B cell (primary cell): ENCODE results near the gene CNNM4. TPM values are rescaled to one million over a fixed set of nuclear protein-coding genes. Genes with fewer than 3 reads are reported as not detected.

Source experiments
- ATAC-seq: fragments of 200-7000 bp; cut with Tn5 transposase; one replicate; pipeline ENCODE4 v1.10.0; 2021; ENCODE audit warnings: low read depth, mild to moderate bottlenecking, moderate number of reproducible peaks, moderate library complexity
- CTCF ChIA-PET: fragments of 350-600 bp; sonication (Branson Sonifier 250); formaldehyde crosslinking; loops from one replicate; lab custom pipeline; 2021; ENCODE audit warnings: antibody characterized with exemption, inconsistent platforms; lab: Charles Lee
- POLR2A ChIA-PET: fragments of 350-600 bp; sonication (Branson Sonifier 250); formaldehyde crosslinking; loops from one replicate; lab custom pipeline; 2021; ENCODE audit warnings: antibody characterized with exemption; lab: Charles Lee
- DNase-seq: peaks from one replicate; pipeline ENCODE4 v3.0.0; 2013
- H2AFZ ChIP-seq: 2 replicates; pipeline ENCODE4 v1.6.1; 2012; ENCODE audit warnings: mild to moderate bottlenecking, low read depth, low read length; ENCODE audit not compliant: insufficient read depth, poor library complexity, severe bottlenecking
- H3K27ac ChIP-seq, 2 donors: 1 replicate in 1 of 2; 2 replicates in 1 of 2; pipeline ENCODE4 v1.5.1; 2012 to 2013; ENCODE audit warnings: low read length in 2 of 2, mild to moderate bottlenecking in 2 of 2, moderate library complexity in 1 of 2
- H3K27me3 ChIP-seq, 4 experiments: fragments of 200-600 bp in 1 of 4; sonication (generic) in 1 of 4; replicated peaks in 1 of 4; 1 replicate in 2 of 4; 2 replicates in 2 of 4; pipeline versions ENCODE4 v1.6.1 to v1.7.0; 2013 to 2016; ENCODE audit warnings: low read length in 3 of 4, mild to moderate bottlenecking in 2 of 4, mixed read lengths in 1 of 4, moderate library complexity in 1 of 4; ENCODE audit not compliant: insufficient read depth in 4 of 4, control insufficient read depth in 3 of 4; ENCODE audit errors: control extremely low read depth in 1 of 4
- H3K36me3 ChIP-seq, 2 experiments: replicated peaks in 1 of 2; 1 replicate in 1 of 2; 2 replicates in 1 of 2; pipeline versions ENCODE4 v1.6.1 to v1.7.1; 2013; ENCODE audit warnings: low read length in 1 of 2; ENCODE audit not compliant: insufficient read depth in 2 of 2, control insufficient read depth in 1 of 2; ENCODE audit errors: control extremely low read depth in 1 of 2, extremely low read depth in 1 of 2
- H3K4me1 ChIP-seq, 2 donors: fragments of 200-600 bp in 1 of 2; sonication (generic) in 1 of 2; 1 replicate in 1 of 2; 2 replicates in 1 of 2; pipeline versions ENCODE4 v1.5.1 to v1.6.1; 2013 to 2017; ENCODE audit warnings: low read length in 2 of 2; ENCODE audit not compliant: control insufficient read depth in 2 of 2, insufficient read depth in 2 of 2
- H3K4me2 ChIP-seq: replicated peaks from 2 replicates; pipeline ENCODE3; 2012; ENCODE audit warnings: mild to moderate bottlenecking, low read depth, low read length; ENCODE audit not compliant: poor library complexity, severe bottlenecking
- H3K4me3 ChIP-seq, 5 experiments: fragments of 200-600 bp in 1 of 5; sonication (generic) in 1 of 5; 1 replicate in 3 of 5; 2 replicates in 2 of 5; pipeline versions ENCODE4 v1.5.1 to v1.7.0; 2011 to 2016; ENCODE audit warnings: low read length in 4 of 5, mild to moderate bottlenecking in 4 of 5, low read depth in 2 of 5, control low read depth in 1 of 5, moderate library complexity in 1 of 5; ENCODE audit not compliant: insufficient read depth in 1 of 5; ENCODE audit errors: control extremely low read depth in 1 of 5, extremely low read depth in 1 of 5
- H3K79me2 ChIP-seq: fragments of 200-600 bp; sonication (generic); one replicate; pipeline ENCODE4 v1.6.0; 2016; ENCODE audit warnings: low read length; ENCODE audit not compliant: control insufficient read depth, insufficient read depth
- H3K9ac ChIP-seq: fragments of 200-600 bp; sonication (generic); 2 replicates; pipeline ENCODE4 v1.6.1; 2017; ENCODE audit warnings: mild to moderate bottlenecking, low read length, moderate library complexity
- H3K9me3 ChIP-seq, 3 donors: one replicate each; pipeline versions ENCODE4 v1.6.1 to v1.7.1; 2013; ENCODE audit warnings: low read length in 2 of 3; ENCODE audit not compliant: control insufficient read depth in 2 of 3, insufficient read depth in 1 of 3; ENCODE audit errors: control extremely low read depth in 1 of 3
- H4K20me1 ChIP-seq: 2 replicates; pipeline ENCODE4 v1.6.0; 2012; ENCODE audit warnings: mild to moderate bottlenecking, low read length; ENCODE audit not compliant: insufficient read depth, control insufficient read depth, poor library complexity, severe bottlenecking
- H3K27ac Mint-ChIP-seq: one replicate; pipeline ENCODE4 v1.8.0; 2021; ENCODE audit warnings: mixed read lengths
- H3K27me3 Mint-ChIP-seq: one replicate; pipeline ENCODE4 v1.8.0; 2021; ENCODE audit warnings: mixed read lengths
- H3K4me1 Mint-ChIP-seq: one replicate; pipeline ENCODE4 v1.8.0; 2021; ENCODE audit warnings: mixed read lengths
- H3K4me3 Mint-ChIP-seq: one replicate; pipeline ENCODE4 v1.8.0; 2021; ENCODE audit warnings: mixed read lengths
- H3K9me3 Mint-ChIP-seq: one replicate; pipeline ENCODE4 v1.8.0; 2022; ENCODE audit warnings: mixed read lengths; ENCODE audit not compliant: insufficient read depth
- EZH2 ChIP-seq: IDR thresholded peaks from 2 replicates; pipeline ENCODE4 v1.6.1; 2012; ENCODE audit warnings: borderline replicate concordance, low read depth, mild to moderate bottlenecking, moderate library complexity, low read length; ENCODE audit not compliant: insufficient read depth, poor library complexity, severe bottlenecking
- WGBS: methylation state at CpG from one replicate; pipeline ENCODE4 v1.1.5; 2013; ENCODE audit warnings: missing lambda C conversion rate; ENCODE audit not compliant: insufficient coverage; 5-methylcytosine and 5-hydroxymethylcytosine counted together
- intact Hi-C: fragments of 100-400 bp; cut with micrococcal nuclease; formaldehyde crosslinking; loops from one replicate; pipeline ENCODE4 v1.10.0; 2022
- polyA plus RNA-seq: library from polyadenylated mRNA; depleted of rRNA; stranded (reverse); fragments of >200 nt; gene quantifications from 2 replicates; pipeline ENCODE4 v1.2.3, GENCODE V29; 2012
- total RNA-seq, 2 donors: library from RNA; stranded (reverse); fragments of 120-200 nt in 1 of 2; gene quantifications; 1 replicate in 1 of 2; 2 replicates in 1 of 2; pipeline versions ENCODE4 v1.2.3 to v1.2.4, GENCODE V29; 2013 to 2022

CNNM4 gene
- total and polyA plus RNA-seq, 2 donors (not counting 1 experiment from before 2014, with no cell fraction given) = 15.1 to 24.0 TPM

DNA sequence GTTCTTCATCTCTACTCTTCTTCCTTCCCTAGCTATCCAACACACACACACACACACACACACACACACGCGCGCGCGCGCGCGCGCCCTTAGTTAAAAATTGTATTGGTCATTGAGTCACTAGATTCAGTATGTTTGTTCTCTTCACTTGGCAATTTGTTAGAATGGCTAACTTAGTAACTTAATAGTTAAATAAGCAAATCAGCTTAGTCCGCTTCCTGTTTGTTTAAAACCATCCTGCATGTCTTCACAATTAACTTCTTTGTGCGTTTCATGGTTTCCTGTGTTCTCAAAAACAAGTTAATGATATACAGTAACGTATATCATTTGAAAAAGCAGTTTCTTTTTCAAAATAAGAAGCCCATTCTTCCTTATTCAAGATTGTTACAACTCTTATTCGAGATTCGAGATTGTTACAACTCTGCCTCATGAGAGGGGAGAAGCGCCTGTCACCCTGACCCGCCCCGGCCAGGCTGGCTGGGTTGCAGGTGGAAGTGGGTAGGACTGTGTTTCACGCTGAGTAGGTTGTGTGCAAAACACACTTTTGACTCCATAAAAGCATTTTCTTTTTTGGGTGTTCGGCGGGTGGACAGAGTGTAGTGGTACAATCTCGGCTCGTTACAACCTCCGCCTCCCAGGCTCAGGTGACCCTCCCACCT lies 45.9 kb downstream of the CNNM4 start:
- Histone ChIP-seq H2AFZ (peak overlapping the region; percentile 76), H4K20me1 (no peaks in the 10 kb centered on the region), H3K27ac (peak overlapping the region; percentile 73 to 76), H3K36me3 (peaks cover 0 to 39% of the 10 kb centered on the region in 2 experiments), H3K4me3 (peak overlapping the region in 4 of 5 experiments; percentile 14 to 47 (median 35)), H3K27me3 (no peaks in the 10 kb centered on the region), H3K79me2 (no peaks in the 10 kb centered on the region), H3K4me1 (peaks cover 26 to 36% of the 10 kb centered on the region in 2 donors), H3K9ac (peak overlapping the region; percentile 55), H3K4me2 (peak overlapping the region; percentile 69), H3K9me3 (peaks cover 0 to 3% (median 0%) of the 10 kb centered on the region in 3 donors)
- Mint-ChIP-seq H3K4me3 (peak overlapping the region; percentile 86), H3K27me3 (no peaks in the 10 kb centered on the region), H3K4me1 (peaks cover 22% of the 10 kb centered on the region), H3K27ac (peak overlapping the region; percentile 97), H3K9me3 (no peaks in the 10 kb centered on the region)
- ChIA-PET POLR2A (interaction anchor here (0.6 to 1.5 kb wide), 6 partner anchors 8 to 143 kb away, joined by 3 to 9 read pairs (median 6); partner anchors contain the start of genes ANKRD39 and CNNM3), CTCF (interaction anchor here (1.0 to 2.3 kb wide), 4 partner anchors 9 to 51 kb away, joined by 3 to 16 read pairs (median 4); partner anchors contain the start of genes ANKRD39 and CNNM3)
- WGBS = 0% methylated on average over 1 of the region's 23 CpGs
- ATAC-seq (peak; percentile 87), DNase-seq (peak; percentile 71)
- intact Hi-C loops = loop anchor here (1.0 kb wide), 1 partner anchor 10 kb away; the partner anchor contains the start of gene CNNM3
- TF ChIP-seq EZH2 = no peak

DNA sequence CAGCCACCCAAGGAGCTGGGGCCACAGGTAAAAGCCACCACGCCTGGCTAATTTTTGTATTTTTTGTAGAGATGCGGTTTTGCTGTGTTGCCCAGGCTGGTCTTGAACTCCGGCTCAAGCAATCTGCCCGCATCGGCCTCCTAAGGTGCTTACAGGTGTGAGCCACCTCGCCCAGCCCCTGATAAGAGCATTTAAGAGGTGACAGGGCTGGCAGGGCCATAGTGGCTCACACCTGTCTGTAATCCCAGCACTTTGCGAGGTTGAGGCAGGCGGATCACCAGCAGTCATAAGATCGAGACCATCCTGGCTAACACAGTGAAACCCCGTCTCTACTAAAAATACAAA lies 46.4 kb downstream of the CNNM4 start:
- peak overlapping the region in 4 of 5 experiments; percentile 14 to 47 (median 35) for H3K4me3 ChIP-seq
- H3K27me3 ChIP-seq = no peaks in the 10 kb centered on the region
- Mint-ChIP-seq H3K4me3 (peak overlapping the region; percentile 86), H3K4me1 (peaks cover 24% of the 10 kb centered on the region), H3K27me3 (no peaks in the 10 kb centered on the region), H3K9me3 (no peaks in the 10 kb centered on the region), H3K27ac (peak overlapping the region; percentile 97)
- 49% methylated on average over 5 of the region's 10 CpGs for WGBS
- peaks cover 21 to 31% of the 10 kb centered on the region in 2 donors for H3K4me1 ChIP-seq
- peak; percentile 15 for ATAC-seq
- peak overlapping the region; percentile 55 for H3K9ac ChIP-seq
- H2AFZ ChIP-seq = peak overlapping the region; percentile 76
- ChIA-PET POLR2A (interaction anchor here (0.6 to 1.5 kb wide), 4 partner anchors 9 to 144 kb away, joined by 3 to 9 read pairs (median 5); partner anchors contain the start of genes ANKRD39 and CNNM3), CTCF (interaction anchor here (1.4 to 2.3 kb wide), 2 partner anchors 9 to 51 kb away, joined by 3 to 16 read pairs; partner anchors contain the start of genes ANKRD39 and CNNM3)
- H3K79me2 ChIP-seq = no peaks in the 10 kb centered on the region
- TF ChIP-seq EZH2 = no peak
- H3K27ac ChIP-seq = peak overlapping the region; percentile 73 to 76
- intact Hi-C loops = no loop called here
- peaks cover 0 to 3% (median 0%) of the 10 kb centered on the region in 3 donors for H3K9me3 ChIP-seq
- peaks cover 0 to 34% of the 10 kb centered on the region in 2 experiments for H3K36me3 ChIP-seq
- peak overlapping the region; percentile 69 for H3K4me2 ChIP-seq
- DNase-seq = no peak
- H4K20me1 ChIP-seq = no peaks in the 10 kb centered on the region
